Peyer's patch (tissue), 4 donors: ENCODE results near the gene SCAMP2. TPM values are rescaled to one million over a fixed set of nuclear protein-coding genes. Genes with fewer than 3 reads are reported as not detected.

Experiments
- DNase-seq, 3 donors: peaks; one replicate each; pipeline ENCODE4 v3.0.0-alpha.2; 2017 to 2019
- H3K27ac ChIP-seq, 4 donors: fragments of 200-600 bp; sonication (generic); one replicate each; pipeline ENCODE4 v1.5.1; 2016 to 2019
- H3K27me3 ChIP-seq, 2 donors: fragments of 200-600 bp; sonication (generic); one replicate each; pipeline ENCODE4 v1.5.1; 2019
- H3K36me3 ChIP-seq, 3 donors: fragments of 200-600 bp; sonication (generic); one replicate each; pipeline ENCODE4 v1.5.1; 2016 to 2019
- H3K4me1 ChIP-seq, 4 donors: fragments of 200-600 bp; sonication (generic); one replicate each; pipeline ENCODE4 v1.5.1; 2016 to 2019
- H3K4me3 ChIP-seq, 4 donors: fragments of 200-600 bp; sonication (generic); 1 replicate in 3 of 4; 2 replicates in 1 of 4; pipeline ENCODE4 v1.5.1; 2016 to 2019; ENCODE audit warnings: mild to moderate bottlenecking in 1 of 4
- H3K9me3 ChIP-seq, 4 donors: fragments of 200-600 bp; sonication (generic); one replicate each; pipeline ENCODE4 v1.5.1; 2016 to 2019; ENCODE audit warnings: mild to moderate bottlenecking in 1 of 4
- POLR2A ChIP-seq, 2 donors: fragments of 450-650 bp; IDR thresholded peaks; one replicate each; pipeline ENCODE4 v1.5.1; 2017; ENCODE audit warnings: antibody characterized with exemption in 2 of 2, mild to moderate bottlenecking in 2 of 2, moderate library complexity in 2 of 2
- total RNA-seq, 4 donors: library from RNA; depleted of rRNA; stranded (reverse); fragments of >200 nt; gene quantifications; one replicate each; pipeline ENCODE4 v1.1.0, GENCODE V29; 2016
- TF ChIP-seq, protein P1 (sequence below), 6 experiments: fragments of 450-650 bp in 4 of 6; fragments of 200-600 bp in 2 of 6; sonication (generic) in 1 of 6; IDR thresholded peaks; one replicate each; pipeline ENCODE4 v1.5.1; 2017 to 2019; ENCODE audit warnings: antibody characterized with exemption in 6 of 6, mild to moderate bottlenecking in 3 of 6, moderate library complexity in 1 of 6

The SCAMP2 gene
- total RNA-seq, 4 donors from 2014 or later, result 60.2 to 206 (median 151) TPM

DNA sequence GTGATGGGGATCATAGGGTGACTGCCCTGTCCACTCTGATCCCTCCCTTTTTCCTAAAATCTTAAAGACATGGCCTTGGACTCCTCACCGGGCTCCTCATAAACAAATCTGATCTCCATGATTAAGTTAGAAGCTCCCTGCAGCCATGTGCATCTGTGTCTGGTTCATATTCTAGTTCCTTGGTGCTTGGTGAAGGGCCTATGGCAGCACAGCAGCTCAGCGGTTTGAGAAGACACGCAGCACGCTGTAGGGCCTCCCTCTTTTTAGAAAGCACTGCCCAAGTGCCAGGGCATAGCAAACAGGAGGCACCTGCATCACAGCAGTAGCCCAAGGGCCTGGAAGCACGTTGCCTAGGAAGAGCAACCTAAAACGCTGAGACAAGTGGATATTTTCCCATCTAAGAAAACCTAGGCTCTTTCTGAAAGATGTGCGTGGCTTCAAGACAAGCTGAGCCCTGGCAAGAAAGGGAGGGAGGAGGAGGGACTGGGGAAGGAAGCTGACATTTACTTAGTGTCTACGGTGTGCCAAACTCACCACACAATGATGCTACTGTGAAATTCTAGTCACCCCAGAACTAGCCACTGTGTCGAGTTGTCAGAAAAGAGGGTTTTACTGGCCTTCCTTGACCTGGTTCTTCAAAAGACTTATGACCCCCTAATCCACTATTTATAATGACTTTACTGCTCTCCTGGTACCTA lies 15.3 kb downstream of the SCAMP2 start:
- Histone ChIP-seq H3K9me3 (no peaks in the 10 kb centered on the region), H3K4me1 (peaks cover 14 to 47% (median 23%) of the 10 kb centered on the region in 4 donors), H3K4me3 (no peak overlapping the region), H3K27me3 (no peaks in the 10 kb centered on the region), H3K36me3 (peaks cover 0 to 18% (median 0%) of the 10 kb centered on the region in 3 donors), H3K27ac (peak overlapping the region; percentile 4 to 77 (median 51))
- DNase-seq, result no peak
- TF ChIP-seq, protein P1, sequence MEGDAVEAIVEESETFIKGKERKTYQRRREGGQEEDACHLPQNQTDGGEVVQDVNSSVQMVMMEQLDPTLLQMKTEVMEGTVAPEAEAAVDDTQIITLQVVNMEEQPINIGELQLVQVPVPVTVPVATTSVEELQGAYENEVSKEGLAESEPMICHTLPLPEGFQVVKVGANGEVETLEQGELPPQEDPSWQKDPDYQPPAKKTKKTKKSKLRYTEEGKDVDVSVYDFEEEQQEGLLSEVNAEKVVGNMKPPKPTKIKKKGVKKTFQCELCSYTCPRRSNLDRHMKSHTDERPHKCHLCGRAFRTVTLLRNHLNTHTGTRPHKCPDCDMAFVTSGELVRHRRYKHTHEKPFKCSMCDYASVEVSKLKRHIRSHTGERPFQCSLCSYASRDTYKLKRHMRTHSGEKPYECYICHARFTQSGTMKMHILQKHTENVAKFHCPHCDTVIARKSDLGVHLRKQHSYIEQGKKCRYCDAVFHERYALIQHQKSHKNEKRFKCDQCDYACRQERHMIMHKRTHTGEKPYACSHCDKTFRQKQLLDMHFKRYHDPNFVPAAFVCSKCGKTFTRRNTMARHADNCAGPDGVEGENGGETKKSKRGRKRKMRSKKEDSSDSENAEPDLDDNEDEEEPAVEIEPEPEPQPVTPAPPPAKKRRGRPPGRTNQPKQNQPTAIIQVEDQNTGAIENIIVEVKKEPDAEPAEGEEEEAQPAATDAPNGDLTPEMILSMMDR (IDR thresholded peaks at IDR 0.05), result no peak
- no peak for TF ChIP-seq POLR2A (IDR thresholded peaks at IDR 0.05)

DNA sequence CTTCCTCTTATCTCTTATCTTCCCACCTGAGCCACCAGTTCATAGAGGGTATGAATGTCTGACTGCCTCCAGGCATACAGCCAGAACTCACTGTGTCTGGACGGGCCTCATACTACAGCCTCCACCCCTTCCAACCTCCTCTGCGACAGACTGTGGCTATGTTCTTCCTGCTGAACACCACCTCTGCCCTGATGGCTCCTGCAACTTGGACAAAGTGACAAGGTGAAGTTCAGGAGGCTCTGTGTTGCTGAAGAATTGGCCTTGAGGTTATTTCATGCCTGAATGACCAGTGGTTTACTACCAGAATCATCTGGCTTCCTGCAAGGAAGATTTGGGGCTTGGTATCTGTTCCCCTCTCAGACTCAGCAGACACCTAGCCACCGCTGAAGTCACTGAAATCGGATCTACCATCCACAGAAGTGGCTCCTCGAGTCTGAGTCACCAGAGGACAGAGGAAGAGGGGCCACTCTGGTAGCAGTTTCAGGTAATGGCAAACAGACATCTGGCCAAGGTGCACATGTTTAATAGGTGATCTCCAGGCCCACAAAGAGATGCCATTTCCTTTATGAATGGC lies 16.0 kb downstream of the SCAMP2 start:
- peak overlapping the region; percentile 23 to 77 (median 51) for H3K27ac ChIP-seq
- TF ChIP-seq, protein P1 (IDR thresholded peaks at IDR 0.05), result no peak
- TF ChIP-seq POLR2A (IDR thresholded peaks at IDR 0.05), result no peak

DNA sequence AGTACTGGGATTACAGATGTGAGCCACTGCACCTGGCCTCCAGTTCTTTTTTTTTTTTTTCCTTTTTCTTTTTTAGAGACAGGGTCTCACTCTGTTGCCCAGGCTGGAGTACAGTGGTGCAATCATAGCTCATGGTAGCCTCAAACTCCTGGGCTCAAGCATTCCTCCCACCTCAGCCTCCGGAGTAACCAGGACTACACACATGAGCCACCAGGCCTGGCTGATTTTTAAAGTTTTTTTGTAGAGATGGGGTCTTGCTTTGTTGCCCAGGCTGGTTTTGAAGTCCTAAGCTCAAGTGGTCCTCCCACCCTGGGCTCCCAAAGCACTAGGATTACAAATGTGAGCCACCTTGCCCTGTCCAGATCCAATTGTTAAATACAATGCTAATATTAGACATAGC lies 16.6 kb downstream of the SCAMP2 start:
- H3K27me3 ChIP-seq, result no peaks in the 10 kb centered on the region
- H3K27ac ChIP-seq, result peak overlapping the region; percentile 23 to 77 (median 51)
- no peak overlapping the region for H3K4me3 ChIP-seq
- peaks cover 0 to 31% (median 0%) of the 10 kb centered on the region in 3 donors for H3K36me3 ChIP-seq
- no peak for TF ChIP-seq POLR2A (IDR thresholded peaks at IDR 0.05)
- TF ChIP-seq, protein P1 (IDR thresholded peaks at IDR 0.05), result no peak
- H3K4me1 ChIP-seq, result peaks cover 14 to 47% (median 23%) of the 10 kb centered on the region in 4 donors
- no peak for DNase-seq
- H3K9me3 ChIP-seq, result no peaks in the 10 kb centered on the region

More for the DNA sequence above, 16.0 kb downstream of the SCAMP2 start:
- Histone ChIP-seq H3K9me3 (no peaks in the 10 kb centered on the region), H3K4me1 (peaks cover 14 to 47% (median 23%) of the 10 kb centered on the region in 4 donors), H3K36me3 (peaks cover 0 to 25% (median 0%) of the 10 kb centered on the region in 3 donors), H3K4me3 (no peak overlapping the region), H3K27me3 (no peaks in the 10 kb centered on the region)
- peak in 2 of 3 donors; percentile 35 to 72 for DNase-seq

DNA sequence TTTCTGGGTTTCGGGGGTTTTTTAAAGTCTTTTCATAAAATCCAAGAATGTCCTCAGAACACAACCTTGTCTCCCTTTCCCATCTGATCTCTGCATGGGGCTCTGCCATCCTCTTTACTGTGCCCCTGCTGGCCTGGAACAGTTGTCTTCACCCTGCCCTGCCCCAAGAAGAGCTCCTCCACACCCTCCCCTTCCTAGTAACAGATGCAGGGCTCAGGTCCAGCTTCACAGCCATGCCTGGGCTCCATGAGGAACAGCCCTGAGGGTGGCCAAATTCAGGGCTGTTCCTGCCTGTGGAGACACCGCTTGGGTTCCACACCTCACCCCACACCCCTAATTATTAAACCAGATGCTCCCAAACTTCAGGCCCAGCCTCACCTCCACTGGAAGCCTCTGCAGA lies 17.3 kb downstream of the SCAMP2 start:
- no peak for DNase-seq
- Histone ChIP-seq H3K4me3 (no peak overlapping the region), H3K9me3 (no peaks in the 10 kb centered on the region), H3K36me3 (peaks cover 0 to 38% (median 0%) of the 10 kb centered on the region in 3 donors), H3K4me1 (peaks cover 14 to 51% (median 23%) of the 10 kb centered on the region in 4 donors), H3K27ac (no peak overlapping the region), H3K27me3 (no peaks in the 10 kb centered on the region)
- TF ChIP-seq POLR2A (IDR thresholded peaks at IDR 0.05), result no peak
- TF ChIP-seq, protein P1 (IDR thresholded peaks at IDR 0.05), result no peak

DNA sequence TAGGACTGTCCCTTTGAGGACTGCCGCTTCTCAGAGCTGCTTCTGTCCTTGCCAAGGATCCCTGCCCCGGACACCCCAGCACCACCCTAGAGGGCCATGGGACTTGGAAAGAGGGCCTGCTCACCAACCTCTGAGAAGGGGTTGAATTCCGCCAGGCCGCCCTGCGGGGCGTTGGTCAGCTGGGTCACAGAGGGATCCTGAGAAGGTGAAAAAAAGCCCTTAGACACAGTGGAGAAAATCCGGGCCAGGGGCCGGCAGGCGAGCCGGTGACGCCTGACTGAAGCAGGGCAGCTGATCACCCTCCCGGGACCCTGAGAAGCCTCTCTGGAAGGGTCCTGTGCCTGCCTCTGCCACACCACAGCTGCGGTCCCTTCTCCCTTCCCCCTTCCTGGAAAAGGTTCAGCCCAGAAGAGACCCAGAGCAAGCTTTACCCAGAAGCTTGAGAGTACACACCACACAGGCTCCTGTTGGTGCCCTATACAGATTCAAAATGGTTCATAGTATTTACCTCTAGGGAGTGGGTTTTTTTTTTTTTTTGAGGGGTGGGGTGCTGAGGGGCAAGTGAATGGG lies 18.6 kb downstream of the SCAMP2 start:
- H3K27ac ChIP-seq, result no peak overlapping the region
- H3K27me3 ChIP-seq, result no peaks in the 10 kb centered on the region
- TF ChIP-seq POLR2A (IDR thresholded peaks at IDR 0.05), result no peak
- TF ChIP-seq, protein P1 (IDR thresholded peaks at IDR 0.05), result no peak
- H3K4me3 ChIP-seq, result no peak overlapping the region
- DNase-seq, result no peak
- no peaks in the 10 kb centered on the region for H3K9me3 ChIP-seq
- H3K4me1 ChIP-seq, result peaks cover 14 to 45% (median 19%) of the 10 kb centered on the region in 4 donors
- peaks cover 0 to 51% (median 0%) of the 10 kb centered on the region in 3 donors for H3K36me3 ChIP-seq
